Endothelial cell of umbilical vein (primary cell): ENCODE data around the gene FKBP2.

ENCODE experiments used
- EZH2 ChIP-seq: IDR thresholded peaks from 2 replicates; pipeline ENCODE4 v1.6.1; 2012; ENCODE audit warnings: borderline replicate concordance, low read depth, mild to moderate bottlenecking, moderate library complexity, low read length, inconsistent platforms; ENCODE audit not compliant: severe bottlenecking
- GATA2 ChIP-seq: IDR thresholded peaks from 2 replicates; pipeline ENCODE4 v1.7.0; 2011; ENCODE audit warnings: low read depth, mild to moderate bottlenecking, moderate library complexity, mixed read lengths, low read length; ENCODE audit not compliant: insufficient read length, insufficient read depth
- MYC ChIP-seq: IDR thresholded peaks from one replicate; pipeline ENCODE4 v1.6.1; 2011; ENCODE audit warnings: mild to moderate bottlenecking, low read depth, low read length
- POLR2A ChIP-seq: IDR thresholded peaks from 2 replicates; pipeline ENCODE4 v1.6.1; 2012; ENCODE audit warnings: low read depth, mild to moderate bottlenecking, control low read depth, low read length
- POLR2AphosphoS5 ChIP-seq: IDR thresholded peaks from 2 replicates; pipeline ENCODE4 v1.6.1; 2012; ENCODE audit warnings: low read depth, mild to moderate bottlenecking, control low read depth, low read length, moderate library complexity; ENCODE audit not compliant: insufficient read depth
- TF ChIP-seq, protein P1 (sequence below), 2 donors: IDR thresholded peaks; 1 replicate in 1 of 2; 2 replicates in 1 of 2; pipeline ENCODE4 v1.5.1; 2011; ENCODE audit warnings: low read length in 2 of 2, mild to moderate bottlenecking in 2 of 2, moderate library complexity in 2 of 2, control low read depth in 1 of 2, inconsistent platforms in 1 of 2, low read depth in 1 of 2; ENCODE audit not compliant: insufficient read depth in 1 of 2; ENCODE audit errors: extremely low read depth in 1 of 2

DNA sequence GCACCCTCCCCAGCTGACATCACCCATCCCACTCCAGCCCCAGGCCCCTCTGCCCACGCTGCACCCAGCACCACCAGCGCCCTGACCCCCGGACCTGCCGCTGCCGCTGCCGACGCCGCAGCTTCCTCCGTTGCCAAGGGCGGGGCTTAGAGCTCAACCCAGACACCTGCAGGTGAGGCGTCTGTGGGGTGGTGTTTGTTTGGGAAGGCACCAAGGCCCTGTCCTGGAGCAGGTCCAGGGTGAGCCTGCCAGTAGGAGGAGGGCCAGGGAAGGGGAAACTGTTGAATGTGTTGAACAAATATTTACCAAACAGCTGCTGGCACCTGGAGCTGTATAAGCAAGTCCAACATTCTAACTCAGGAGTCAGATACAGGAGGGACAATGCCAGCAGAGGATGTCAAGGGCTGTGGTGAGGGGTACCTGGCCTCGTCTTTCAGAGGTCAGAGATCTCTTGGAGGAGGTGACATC is 3.4 kb upstream of the FKBP2 start:
- TF ChIP-seq, protein P1, sequence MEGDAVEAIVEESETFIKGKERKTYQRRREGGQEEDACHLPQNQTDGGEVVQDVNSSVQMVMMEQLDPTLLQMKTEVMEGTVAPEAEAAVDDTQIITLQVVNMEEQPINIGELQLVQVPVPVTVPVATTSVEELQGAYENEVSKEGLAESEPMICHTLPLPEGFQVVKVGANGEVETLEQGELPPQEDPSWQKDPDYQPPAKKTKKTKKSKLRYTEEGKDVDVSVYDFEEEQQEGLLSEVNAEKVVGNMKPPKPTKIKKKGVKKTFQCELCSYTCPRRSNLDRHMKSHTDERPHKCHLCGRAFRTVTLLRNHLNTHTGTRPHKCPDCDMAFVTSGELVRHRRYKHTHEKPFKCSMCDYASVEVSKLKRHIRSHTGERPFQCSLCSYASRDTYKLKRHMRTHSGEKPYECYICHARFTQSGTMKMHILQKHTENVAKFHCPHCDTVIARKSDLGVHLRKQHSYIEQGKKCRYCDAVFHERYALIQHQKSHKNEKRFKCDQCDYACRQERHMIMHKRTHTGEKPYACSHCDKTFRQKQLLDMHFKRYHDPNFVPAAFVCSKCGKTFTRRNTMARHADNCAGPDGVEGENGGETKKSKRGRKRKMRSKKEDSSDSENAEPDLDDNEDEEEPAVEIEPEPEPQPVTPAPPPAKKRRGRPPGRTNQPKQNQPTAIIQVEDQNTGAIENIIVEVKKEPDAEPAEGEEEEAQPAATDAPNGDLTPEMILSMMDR (IDR thresholded peaks at IDR 0.05; ENCODE audit: extremely low read depth in 1 of 2, insufficient read depth in 1 of 2, low read depth in 1 of 2, low read length in 2 of 2), result no peak
- TF ChIP-seq MYC (no peak), EZH2 (no peak), POLR2A (no peak), POLR2AphosphoS5 (no peak), GATA2 (no peak)
